ENCODE measurements around the gene GPHN.
"Not testable (repeated sequence)": the region's sequence is repeated elsewhere in the genome, so short reads cannot be mapped to it uniquely, and the experiment has no call there.

GPHN gene

DNA sequence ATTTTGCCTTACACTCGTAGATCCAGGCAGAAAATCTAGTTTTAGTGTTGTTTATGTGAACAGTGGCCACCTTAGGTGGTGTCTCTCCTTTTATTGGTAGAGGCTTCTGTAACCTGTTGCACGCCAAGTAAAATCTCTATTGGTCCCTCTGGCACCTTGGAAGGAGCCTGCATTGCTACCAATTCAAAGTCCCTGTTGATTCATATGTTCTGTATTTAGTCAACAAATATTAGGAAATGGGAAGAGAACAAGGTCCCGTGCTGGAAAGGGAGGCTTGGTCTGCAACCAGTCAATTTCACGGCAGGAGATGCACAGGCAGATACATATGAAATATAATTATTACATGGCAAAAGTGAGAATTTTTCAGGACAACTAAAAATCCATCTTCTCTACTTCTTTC is 6.4 kb upstream of the GPHN start:
- no peak for DNase-seq (ENCODE audit: low read depth in 2 of 2)

DNA sequence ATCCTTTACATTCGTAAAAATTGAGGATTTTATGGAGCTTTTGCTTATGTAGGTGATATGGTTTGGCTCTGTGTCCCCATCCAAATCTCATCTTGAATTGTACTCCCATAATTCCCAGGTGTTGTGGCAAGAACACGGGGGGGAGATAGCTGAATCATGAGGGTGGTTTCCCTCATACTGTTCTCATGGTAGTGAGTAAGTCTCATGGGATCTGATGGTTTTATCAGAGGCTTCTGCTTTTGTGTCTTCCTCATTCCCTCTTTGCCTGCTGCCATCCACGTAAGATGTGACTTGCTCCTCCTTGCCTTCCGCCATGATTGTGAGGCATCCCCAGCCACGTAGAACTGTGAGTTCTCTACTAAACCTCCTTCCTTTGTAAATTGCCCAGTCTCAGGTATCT is 5.1 kb upstream of the GPHN start:
- not testable (repeated sequence) for DNase-seq (ENCODE audit: low read depth in 2 of 2)

DNA sequence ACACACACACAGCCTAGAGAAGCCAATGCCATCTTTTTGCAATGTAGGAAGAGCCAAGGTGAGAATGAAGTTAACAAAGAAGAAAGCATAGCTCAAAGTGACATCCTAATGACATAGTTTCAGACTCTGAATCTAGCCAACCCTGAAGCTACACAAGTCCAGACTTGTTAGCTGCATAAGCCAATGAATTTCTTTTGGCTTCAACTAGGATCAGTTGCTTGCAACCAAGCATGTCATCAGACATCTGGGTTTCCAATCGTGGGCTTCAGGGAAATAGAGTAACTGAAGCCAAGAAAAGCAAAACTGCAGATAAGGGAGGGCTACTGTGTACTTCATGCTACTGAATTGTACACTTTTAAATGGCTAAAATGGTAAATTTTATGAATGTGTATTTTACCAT is 4.4 kb upstream of the GPHN start:
- no peak for DNase-seq (ENCODE audit: low read depth in 2 of 2)

DNA sequence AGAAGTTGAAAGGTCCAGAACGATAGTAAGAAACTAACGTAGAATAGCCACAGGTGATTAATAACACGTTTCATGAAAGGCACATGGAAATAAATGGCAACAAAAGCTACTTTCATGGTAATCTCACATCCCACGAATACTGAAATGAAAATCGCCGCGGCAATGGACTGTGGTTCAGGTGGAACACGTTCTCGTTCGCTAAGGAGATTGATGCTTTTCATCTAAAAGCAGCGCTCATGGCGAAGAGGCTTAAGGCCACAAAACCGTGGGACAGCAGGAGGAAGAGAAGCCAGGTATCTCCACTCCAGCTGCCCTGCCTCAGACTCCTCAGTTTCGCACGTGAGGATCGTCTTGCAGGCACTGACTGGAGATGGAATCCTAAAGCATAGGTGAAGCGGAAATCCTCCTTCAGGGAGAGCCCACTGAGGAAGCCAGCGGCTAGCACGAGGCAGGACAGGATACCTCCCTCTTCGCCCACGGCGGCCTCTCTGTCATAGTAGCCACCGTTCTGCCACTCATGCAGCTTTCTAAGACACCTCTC is 696 bp upstream of the GPHN start:
- DNase-seq (ENCODE audit: low read depth in 2 of 2) = no peak

DNA sequence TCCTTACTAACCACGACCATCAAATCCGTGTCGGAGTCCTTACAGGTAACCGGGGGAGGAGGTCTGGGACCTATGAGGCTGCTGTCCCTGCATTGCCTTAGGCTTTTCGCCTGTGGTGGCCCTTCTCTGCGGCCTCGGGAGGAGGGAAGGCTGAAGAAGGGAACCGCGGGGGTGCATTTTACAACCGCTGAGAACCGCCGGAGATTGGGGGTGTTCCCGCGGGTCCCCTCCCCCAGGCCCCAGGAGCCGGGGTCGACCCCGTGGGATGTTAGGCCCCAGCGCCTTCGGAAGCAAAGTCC is 549 bp downstream of the GPHN start:
- no peak for DNase-seq (ENCODE audit: low read depth in 2 of 2)

DNA sequence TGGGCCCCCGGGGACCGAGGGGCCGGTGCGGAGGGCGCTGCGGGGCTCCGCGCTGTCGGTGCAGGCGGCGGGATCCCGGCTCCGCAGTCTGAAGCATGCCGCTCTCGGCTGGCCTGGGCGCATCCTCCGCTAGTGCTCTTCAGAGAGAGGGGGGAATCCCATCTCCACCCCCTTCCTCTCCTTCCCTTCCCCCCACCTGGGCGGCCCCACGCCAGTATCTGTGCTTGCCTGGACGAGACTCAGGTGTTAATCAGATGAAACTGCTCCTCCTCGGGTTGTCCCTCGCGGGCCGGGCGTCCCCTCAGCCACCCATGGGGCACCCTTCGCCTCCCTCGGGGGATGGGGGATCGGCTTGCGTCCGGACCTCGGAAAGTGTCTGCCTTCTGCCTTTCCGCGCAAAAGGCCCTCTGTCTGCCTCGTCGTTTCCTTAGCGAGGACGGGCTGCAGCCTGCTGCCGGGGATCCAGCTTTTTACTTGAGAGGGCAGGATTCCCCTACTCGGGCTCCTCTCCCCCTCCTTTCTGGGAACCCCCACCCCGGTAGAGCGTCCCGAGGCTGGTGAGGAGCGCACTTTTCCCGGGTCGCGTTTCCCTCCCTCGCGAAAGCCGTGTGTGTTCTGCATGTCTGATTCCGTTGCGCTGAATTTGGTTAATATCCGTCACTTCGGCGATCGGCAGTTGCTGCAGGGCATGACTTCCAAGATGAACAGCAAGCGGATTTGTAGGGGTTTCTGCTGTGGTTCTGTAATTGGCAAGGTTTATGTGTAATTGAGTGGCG is 1.1 kb downstream of the GPHN start:
- DNase-seq (ENCODE audit: low read depth in 2 of 2) = peak in 1 of 2 donors; percentile 1

DNA sequence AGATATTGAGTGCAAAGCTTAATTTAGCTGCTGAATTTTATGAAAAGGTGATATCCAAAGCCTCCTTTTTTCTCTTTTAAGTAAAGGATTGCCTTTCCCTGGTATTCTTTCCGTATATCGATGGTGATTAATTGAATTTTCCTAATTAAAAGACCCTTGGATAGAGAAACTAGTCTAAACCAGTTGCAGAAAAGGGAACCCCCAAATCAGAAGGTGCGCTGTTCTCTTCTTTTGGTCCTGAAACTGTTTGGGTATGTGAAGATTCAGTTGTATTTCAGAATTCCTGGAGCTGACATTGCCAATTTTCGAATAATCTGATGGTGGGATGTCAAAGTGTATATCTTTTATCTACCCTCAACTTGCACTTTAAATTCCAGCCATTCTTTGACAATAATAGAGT is 1.9 kb downstream of the GPHN start:
- DNase-seq (ENCODE audit: low read depth in 2 of 2) = no peak

DNA sequence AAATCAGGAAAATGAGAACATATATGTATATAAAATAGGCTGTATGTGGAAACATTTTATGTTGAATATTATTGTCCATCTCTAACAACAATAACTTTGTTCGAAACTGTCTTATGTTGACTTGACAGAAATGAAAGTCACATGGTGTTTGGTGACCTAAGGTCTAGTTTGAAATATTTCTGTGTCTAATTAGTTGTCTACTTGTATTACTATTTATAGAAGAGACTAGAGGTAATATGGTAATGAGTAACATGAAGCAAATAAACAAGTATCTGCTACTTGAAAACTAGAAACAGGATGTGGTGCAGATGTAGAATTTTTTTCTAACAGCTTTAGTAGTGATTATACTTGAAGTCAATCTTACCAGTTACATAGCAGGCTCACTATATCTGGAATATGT is 3.9 kb downstream of the GPHN start:
- no peak for DNase-seq (ENCODE audit: low read depth in 2 of 2)

DNA sequence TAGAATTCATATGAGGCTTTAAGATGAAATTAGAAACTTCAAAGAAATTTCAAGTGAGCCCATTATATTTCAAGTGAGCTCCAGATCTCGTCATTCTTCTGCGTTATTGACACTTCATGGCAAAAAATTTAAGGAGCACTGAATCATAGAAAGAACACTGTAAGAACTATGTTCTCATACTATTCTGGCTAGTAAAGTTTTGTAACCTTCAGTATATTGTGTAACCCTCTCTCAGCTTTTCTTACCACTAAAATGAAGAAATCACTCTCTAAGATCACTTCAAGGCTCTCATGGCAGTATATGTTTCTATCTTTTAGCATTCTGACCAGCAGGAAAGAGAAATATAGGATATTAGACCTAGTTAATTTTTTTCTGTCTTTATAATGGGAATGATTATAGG is 6.3 kb downstream of the GPHN start:
- DNase-seq (ENCODE audit: low read depth in 2 of 2) = no peak

DNA sequence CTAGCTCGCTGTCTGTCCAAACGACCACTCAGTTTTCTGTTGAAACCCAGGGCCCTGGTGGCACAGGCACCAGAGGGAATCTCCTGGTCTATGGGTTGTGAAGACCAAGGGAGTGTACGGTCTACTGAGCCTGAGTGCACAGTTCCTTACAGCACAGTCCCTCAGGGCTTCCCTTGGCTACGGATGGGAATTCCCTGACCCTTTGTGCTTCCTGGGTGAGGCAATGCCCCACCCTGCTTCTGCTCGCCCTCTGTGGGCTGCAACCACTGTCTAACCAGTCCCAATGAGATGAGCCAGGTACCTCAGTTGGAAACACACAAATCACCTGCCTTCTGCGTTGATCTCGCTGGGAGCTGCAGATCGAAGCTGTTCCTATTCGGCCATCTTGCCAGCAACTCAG is 22.6 kb downstream of the GPHN start:
- no peak for DNase-seq (ENCODE audit: low read depth in 2 of 2)

DNA sequence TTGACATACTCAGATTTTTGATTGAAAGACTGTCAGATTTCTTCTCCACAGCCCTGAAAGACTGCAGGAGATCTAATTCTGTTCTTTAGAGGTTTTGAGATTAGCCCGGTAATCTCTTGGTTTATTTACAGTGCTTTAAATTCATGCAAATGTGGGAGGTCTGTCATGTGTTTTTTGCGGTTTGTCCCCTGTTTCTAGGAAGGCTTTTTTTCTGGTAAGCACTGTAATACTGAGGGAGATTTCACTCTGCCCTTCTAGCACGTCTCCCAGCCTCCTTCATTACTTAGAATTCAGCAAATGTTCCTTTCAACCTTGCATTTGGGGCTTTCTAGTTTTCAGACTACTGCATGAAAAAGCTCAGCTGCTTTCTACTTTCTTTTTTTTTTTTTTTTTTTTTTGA is 31.1 kb downstream of the GPHN start:
- DNase-seq (ENCODE audit: low read depth in 2 of 2) = no peak

DNA sequence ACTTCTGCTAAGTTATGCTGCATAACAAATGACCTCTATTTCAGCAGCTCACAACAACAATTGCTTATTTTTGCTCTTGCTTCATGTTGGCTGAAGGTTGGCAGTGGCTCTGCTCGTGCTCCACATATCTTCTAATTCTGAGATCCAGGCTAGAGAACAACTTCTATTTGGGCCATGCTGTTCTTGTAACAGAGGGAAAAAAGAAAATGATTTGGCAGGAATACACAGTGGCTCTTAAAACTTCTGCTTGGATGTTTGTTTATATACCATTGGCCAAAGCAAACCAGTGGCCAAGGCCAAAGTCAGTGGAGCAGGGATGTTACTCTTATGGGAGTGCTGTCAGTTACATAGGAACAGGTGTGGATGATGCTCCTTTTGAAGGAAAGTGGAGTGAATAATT is 32.1 kb downstream of the GPHN start:
- DNase-seq (ENCODE audit: low read depth in 2 of 2) = no peak

DNA sequence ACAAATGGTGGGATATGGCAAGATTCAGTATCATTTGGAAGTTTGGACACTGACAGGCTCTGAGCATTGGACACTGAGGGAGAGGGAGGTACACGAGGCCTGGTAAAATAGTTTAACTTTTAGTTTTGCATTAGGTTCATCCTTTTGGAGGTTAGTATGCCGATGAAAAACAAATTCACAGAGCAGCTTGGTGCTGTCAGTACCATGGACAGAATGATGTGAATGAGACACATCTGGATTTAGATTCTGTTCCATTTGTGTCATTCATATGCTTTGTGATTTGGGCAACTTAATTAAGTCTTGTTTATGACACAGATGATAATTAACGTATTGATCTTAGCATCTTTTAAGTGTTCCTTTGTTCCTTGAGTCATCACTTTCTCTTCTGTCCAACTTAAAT is 33.7 kb downstream of the GPHN start:
- no peak for DNase-seq (ENCODE audit: low read depth in 2 of 2)

DNA sequence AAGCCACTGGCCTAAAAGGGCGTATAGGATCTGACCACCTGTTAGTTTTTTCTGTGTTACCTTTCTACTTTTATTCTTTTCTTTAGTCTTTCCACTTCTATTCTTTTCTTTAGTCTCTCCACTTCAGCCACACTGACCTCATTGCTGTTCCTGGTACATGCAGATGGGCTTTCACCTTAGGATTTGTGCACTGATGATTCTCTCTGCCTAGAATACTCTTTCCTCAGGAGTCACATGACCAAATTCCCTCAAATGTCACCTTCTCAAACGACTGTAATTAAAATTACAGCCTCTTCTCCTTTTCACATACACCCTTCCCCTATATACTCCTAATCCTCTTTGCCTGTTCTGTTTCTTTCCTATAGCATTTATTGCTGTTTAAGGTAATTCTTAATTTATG is 36.0 kb downstream of the GPHN start:
- DNase-seq (ENCODE audit: low read depth in 2 of 2) = no peak

DNA sequence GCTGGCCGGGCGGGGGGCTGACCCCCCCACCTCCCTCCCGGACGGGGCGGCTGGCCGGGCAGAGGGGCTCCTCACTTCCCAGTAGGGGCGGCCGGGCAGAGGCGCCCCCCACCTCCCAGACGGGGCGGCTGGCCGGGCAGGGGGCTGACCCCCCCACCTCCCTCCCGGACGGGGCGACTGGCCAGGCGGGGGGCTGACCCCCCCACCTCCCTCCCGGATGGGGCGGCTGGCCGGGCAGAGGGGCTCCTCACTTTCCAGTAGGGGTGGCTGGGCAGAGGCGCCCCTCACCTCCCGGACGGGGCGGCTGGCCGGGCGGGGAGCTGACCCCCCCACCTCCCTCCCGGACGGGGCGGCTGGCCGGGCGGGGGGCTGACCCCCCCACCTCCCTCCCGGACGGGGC is 37.2 kb downstream of the GPHN start:
- not testable (repeated sequence) for DNase-seq (ENCODE audit: low read depth in 2 of 2)

DNA sequence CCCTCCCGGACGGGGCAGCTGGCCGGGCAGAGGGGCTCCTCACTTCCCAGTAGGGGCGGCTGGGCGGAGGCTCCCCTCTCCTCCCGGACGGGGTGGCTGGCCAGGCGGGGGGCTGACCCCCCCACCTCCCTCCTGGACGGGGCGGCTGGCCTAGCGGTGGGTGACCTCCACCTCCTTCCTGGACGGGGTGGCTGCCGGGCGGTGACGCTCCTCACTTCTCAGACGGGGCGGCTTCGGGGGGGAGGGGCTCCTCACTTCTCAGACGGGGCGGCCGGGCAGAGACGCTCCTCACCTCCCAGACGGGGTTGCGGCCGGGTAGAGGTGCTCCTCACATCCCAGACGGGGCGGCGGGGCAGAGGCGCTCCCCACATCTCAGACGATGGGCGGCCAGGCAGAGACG is 37.8 kb downstream of the GPHN start:
- not testable (repeated sequence) for DNase-seq (ENCODE audit: low read depth in 2 of 2)

DNA sequence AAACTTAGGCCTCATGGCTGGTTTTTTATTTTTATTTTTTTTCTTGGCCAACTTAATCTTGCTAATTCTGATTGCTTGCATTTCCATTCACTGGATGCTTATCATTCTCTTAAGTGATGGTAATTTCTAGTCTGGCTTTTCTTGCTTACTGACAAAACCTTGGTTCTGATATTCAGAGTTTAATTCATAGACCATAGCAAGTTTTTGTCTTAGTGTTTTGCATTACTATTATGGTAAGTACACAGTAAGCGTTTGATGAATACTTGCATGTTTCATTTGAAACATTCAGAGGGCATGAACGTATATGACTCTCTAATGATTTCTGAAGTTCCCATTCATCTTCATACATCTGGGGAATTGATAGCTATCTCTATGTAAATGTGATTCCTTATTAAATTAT is 55.8 kb downstream of the GPHN start:
- no peak for DNase-seq (ENCODE audit: low read depth in 2 of 2)

DNA sequence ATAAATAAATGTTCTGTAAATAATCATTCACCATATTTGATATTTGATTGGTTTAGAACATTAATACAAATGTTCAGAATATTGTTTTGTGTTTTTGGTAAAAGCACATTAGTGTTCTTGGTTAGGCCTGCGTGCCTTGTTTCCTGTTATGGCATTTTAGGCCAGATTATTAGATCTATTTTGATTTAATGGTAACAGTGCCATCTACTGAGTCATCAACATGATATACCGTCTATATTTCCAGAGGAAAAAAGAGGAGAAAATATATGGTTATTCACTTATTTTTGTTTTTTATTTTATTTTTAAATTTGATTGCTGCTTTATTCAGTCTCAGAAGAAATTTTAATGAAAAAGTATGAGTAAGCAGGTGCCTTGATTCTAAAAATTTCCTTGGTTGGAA is 60.3 kb downstream of the GPHN start:
- DNase-seq (ENCODE audit: low read depth in 2 of 2) = no peak

DNA sequence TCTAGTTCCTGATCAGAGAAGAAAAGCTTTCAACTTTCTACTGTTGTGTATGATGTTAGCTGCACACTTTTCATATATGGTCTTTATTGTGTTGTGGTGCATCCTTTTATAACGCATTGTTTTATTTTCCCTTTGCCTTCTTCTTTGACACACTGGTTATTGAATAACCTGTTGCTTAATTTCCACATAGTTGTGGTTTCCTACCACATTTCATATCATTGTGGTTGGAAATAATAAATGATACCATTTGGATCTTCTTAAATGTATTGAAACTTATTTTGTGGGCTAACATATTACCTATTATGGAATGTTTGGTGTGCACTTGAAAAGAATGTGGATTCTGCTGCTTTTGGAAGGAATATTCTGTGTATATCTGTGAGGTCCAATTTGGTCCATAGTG is 64.9 kb downstream of the GPHN start:
- DNase-seq (ENCODE audit: low read depth in 2 of 2) = no peak

DNA sequence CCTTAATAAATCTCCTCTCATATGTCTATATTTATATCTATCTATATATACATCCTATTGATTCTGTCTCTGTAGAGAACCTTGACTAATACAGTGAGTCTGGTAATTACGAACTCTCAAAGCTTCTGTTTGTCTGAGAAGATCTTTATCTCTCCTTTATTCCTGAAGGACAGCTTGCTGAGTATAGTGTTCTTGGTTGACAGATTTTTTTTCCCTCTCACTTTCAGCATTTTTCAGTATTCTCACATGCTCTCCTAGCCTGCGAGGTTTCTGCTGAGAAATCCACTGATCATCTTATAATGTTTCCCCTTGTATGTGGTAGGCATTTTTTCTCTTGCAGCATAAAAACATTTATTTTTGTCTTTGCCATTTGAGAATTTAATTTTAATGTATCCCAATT is 67.1 kb downstream of the GPHN start:
- DNase-seq (ENCODE audit: low read depth in 2 of 2) = no peak

DNA sequence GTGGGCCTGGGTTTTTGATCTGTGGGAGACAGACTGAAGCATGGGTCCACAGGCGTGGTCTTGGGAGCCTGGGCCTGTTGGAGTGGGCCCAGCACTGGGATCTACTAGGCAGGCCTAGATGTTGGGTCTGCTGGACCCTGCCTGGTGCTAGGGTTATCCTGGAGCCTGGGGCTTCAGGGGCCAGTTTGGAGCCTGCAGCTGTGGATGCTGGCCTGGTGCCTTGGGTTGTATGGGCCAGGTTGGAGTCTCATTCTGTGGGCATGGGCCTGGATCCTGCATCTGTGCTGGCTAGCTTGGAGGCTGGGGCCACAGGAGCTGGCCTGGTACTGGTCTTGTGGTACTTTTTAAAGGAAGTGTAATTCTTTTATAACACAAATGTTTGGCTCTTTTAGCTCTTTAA is 68.0 kb downstream of the GPHN start:
- DNase-seq (ENCODE audit: low read depth in 2 of 2) = no peak

DNA sequence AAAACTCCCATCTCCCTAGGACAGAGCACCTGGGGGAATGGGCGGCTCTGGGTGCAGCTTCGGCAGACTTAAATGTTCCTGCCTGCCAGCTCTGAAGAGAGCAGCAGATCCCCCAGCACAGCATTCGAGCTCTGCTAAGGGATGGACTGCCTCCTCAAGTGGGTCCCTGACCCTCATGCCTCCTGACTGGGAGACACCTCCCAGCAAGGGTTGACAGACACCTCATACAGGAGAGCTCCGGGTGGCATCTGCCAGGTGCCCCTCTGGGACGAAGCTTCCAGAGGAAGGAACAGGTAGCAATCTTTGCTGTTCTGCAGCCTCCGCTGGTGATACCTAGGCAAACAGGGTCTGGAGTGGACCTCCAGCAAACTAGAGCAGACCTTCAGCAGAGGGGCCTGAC is 79.8 kb downstream of the GPHN start:
- DNase-seq (ENCODE audit: low read depth in 2 of 2) = not testable (repeated sequence)

DNA sequence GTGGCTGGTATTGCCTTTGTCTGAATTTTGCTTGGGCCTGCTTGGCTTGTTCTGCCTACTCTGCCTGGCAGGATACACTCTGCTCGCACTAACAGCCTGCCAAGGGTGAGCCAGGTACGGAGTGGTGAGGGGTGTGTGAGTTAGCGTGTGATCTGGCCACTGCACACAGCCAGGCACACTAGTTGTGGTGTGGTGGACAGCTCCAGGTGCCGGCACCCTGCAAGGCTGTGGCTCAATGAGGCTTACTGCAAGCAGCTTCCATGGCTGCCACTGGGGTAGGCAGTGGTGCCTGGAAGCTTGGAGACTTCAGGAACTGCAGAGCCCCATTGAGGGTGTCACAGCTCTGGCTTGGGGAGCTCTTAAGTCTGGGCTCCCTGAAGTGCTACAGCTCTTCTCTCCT is 87.4 kb downstream of the GPHN start:
- no peak for DNase-seq (ENCODE audit: low read depth in 2 of 2)

Measured in stimulated activated CD8-positive, alpha-beta memory T cell treated with anti-CD3 and anti-CD28 coated beads, Interleukin-2, amount 100 ng/mL, for 1 hour (primary cell).